GM21515 (cell line): Measurements from ENCODE around the gene WDR1.

Source experiments
- ATAC-seq: cut with Tn5 transposase; IDR thresholded peaks from one replicate; pipeline ENCODE4 v1.9.1; 2021; ENCODE audit not compliant: unreplicated experiment

WDR1 gene

DNA sequence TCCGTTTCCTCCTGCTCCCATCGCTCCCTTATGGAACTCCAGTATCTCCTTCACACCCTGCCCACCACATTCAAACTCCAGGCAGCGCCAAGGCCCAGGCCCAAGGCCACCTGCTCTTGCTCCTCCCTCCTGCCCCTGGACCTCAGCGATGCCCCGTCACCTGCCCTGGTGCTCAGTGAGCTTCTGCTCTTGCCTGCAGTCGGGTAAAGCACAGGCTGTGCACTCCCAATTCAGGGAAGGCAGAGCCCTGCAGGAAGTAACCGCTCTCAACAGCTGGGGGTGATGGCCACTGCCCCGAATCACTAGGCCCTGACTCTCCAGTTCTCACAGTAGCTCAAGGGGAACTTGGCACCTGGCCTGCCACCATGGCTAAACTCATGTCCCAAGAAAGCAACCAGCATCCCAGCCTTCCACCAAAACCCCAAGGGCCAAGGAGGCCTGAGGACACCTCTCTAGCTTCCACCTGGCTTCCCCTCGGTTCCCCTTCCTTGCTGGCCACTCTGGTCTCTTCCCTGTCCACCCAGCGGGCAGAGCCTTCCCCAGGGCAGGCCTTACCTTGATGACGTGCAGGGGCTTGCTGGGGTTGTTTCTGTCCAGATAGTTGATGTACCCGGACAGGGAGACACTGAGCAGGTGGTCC lies 29.3 kb downstream of the WDR1 start:
- no peak for ATAC-seq

GRCh38 chr4:10086506-10087120 lies 30.0 kb downstream of the WDR1 start:
- ATAC-seq: no peak

- ATAC-seq: no peak
Observed at GRCh38 chr4:10085828-10086505, 30.6 kb downstream of the WDR1 start.

DNA sequence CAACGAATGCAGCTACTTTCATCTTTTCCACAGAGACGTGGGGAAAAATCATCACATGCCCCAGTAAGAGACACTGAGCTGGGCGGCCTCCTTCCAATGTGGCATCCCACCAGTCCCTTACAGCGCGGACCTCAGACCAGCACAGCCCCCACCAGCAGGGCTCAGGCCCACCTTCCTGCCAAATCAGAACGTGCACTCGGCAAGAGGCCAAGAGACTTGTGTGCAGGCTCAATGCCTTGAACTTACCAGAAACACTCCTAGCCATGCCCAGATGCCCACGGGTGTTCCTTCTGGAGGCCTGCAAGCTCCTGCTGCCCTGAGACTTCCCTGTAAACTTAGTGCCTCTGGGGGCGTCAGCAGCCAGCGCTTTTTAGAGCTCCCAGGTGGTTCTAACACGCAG lies 31.2 kb downstream of the WDR1 start:
- ATAC-seq: no peak

GRCh38 chr4:10084651-10085358 lies 31.8 kb downstream of the WDR1 start:
- ATAC-seq: no peak

- no peak for ATAC-seq
Observed at GRCh38 chr4:10083861-10084641, 32.5 kb downstream of the WDR1 start.

GRCh38 chr4:10083331-10083771 lies 33.2 kb downstream of the WDR1 start:
- ATAC-seq: no peak

GRCh38 chr4:10082459-10083272 lies 33.9 kb downstream of the WDR1 start:
- no peak for ATAC-seq

GRCh38 chr4:10082047-10082446 lies 34.6 kb downstream of the WDR1 start:
- ATAC-seq: no peak

DNA sequence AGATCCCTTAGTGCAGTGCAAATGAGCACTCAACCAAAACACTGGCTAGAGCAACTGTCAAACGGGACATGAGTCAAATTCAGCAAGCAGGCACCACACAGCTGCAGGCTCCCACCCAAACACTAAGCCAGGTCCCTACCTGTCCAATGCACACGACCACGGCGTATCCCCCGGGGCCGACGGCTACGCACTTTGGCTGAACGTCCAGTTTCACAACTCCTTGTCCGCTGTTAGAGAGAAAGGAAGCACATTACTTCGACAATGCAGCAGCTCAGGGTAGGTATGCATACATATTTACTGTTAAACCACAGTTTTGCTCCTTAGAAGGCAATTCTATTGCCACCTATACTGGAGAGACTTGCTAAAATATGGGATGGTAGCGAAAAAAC lies 35.4 kb downstream of the WDR1 start:
- no peak for ATAC-seq

GRCh38 chr4:10080589-10081217 lies 35.9 kb downstream of the WDR1 start:
- no peak for ATAC-seq

DNA sequence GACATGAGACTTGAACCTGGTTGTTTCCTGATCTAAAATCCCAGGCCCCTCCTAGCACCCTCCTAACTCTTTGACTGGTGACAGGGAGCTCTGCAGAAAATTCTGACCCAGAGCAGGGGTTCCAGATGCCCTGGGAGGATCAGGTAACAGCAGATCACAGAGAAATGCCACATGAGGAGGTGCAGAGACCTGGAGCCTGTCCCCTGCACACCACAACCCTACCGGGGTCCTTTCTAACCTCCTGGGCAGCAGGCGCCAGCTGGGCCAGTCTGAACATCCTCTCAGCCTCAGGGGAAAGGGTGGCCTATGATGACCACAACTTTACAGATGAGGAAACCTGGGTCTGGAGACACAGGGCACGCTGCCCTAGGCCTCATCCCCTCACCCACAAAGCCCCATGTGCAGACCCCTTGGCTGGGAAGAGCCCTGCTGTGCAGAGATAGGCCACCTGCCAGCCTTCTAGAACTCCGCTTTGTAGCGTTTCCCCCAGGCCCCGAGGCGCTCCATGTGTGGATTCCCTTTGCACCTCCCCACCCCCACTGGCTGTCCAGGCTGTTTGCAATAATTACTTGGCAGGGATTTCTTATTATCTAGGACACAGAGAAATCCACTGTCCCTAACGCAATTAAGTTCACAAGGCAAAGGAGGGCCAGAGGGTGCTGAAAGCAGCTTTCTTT lies 36.5 kb downstream of the WDR1 start:
- no peak for ATAC-seq

DNA sequence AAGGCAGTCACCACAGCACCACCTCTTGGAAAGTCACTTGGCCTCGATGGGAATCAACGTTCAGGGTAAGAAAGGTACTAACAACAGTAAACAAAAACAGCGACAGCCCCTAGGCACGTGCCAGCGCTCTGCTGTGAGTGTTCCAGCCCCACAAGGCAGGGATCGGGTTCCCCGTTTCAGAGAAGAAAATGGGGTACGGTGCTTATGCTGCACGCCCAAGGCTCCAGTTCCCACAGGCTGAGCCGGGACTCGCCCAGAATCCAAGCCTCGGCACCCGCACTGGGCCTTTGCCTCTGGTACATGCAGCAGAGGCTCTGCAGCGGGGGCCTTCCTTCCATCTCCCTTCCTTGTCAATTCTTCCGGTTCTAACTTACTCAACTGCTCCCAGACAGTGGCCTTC lies 37.3 kb downstream of the WDR1 start:
- ATAC-seq: no peak

- ATAC-seq: no peak
Observed at GRCh38 chr4:10078481-10079233, 37.9 kb downstream of the WDR1 start.

GRCh38 chr4:10077483-10078335 lies 38.9 kb downstream of the WDR1 start:
- no peak for ATAC-seq

DNA sequence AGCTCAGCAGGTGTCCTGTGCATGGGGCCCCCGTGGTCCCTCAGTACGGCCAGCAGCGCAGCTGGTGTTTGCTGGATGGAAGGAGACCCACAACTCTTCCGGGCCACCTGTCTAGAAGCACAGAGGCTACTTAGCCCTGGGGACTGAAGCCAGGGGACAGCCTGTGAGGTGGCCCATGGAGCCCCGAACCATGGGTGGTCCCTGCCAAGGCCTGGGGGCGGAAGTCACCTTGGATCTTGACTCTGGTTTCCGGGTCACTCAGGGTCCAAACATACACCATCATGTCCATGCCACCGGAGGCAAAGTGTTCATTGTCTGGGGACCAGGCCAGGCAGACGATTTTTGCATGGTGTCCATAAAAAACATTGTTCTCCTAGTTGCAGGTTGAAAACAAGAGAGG lies 39.5 kb downstream of the WDR1 start:
- no peak for ATAC-seq

GRCh38 chr4:10075953-10076391 lies 40.6 kb downstream of the WDR1 start:
- ATAC-seq: no peak
